ENCODE results near the gene ARPP21.

ARPP21 gene

GRCh38 chr3:35641331-35641730 is 2.0 kb downstream of the ARPP21 start:
- FAIRE-seq (no peak), DNase-seq (ENCODE audit: insufficient read length, low spot score) (no peak)

- FAIRE-seq (no peak), DNase-seq (ENCODE audit: insufficient read length, low spot score) (no peak)
These were observed 2.7 kb downstream of the ARPP21 start for GRCh38 chr3:35641920-35642527.

GRCh38 chr3:35643495-35643894 is 4.2 kb downstream of the ARPP21 start:
- no peak for FAIRE-seq
- DNase-seq (ENCODE audit: insufficient read length, low spot score) = no peak

- FAIRE-seq = no peak
- no peak for DNase-seq (ENCODE audit: insufficient read length, low spot score)
These were observed 5.1 kb downstream of the ARPP21 start for GRCh38 chr3:35644451-35644850.

- FAIRE-seq = no peak
- DNase-seq (ENCODE audit: insufficient read length, low spot score) = no peak
These were observed 5.9 kb downstream of the ARPP21 start for GRCh38 chr3:35645189-35645588.

GRCh38 chr3:35646081-35646480 is 6.8 kb downstream of the ARPP21 start:
- DNase-seq (ENCODE audit: insufficient read length, low spot score) = no peak
- FAIRE-seq = no peak

- no peak for FAIRE-seq
- no peak for DNase-seq (ENCODE audit: insufficient read length, low spot score)
These were observed 8.1 kb downstream of the ARPP21 start for GRCh38 chr3:35647461-35647860.

GRCh38 chr3:35648347-35648746 is 9.0 kb downstream of the ARPP21 start:
- FAIRE-seq (no peak), DNase-seq (ENCODE audit: insufficient read length, low spot score) (no peak)

- DNase-seq (ENCODE audit: insufficient read length, low spot score) (no peak), FAIRE-seq (no peak)
These were observed 10.1 kb downstream of the ARPP21 start for GRCh38 chr3:35649405-35649804.

- FAIRE-seq (no peak), DNase-seq (ENCODE audit: insufficient read length, low spot score) (no peak)
These were observed 12.1 kb downstream of the ARPP21 start for GRCh38 chr3:35651426-35651825.

- FAIRE-seq = no peak
These were observed 12.5 kb downstream of the ARPP21 start for GRCh38 chr3:35651851-35652250.

GRCh38 chr3:35653347-35653746 is 14.0 kb downstream of the ARPP21 start:
- DNase-seq (ENCODE audit: insufficient read length, low spot score) (no peak), FAIRE-seq (no peak)

More at GRCh38 chr3:35651851-35652250, 12.5 kb downstream of the ARPP21 start:
- no peak for DNase-seq (ENCODE audit: insufficient read length, low spot score)

GRCh38 chr3:35654476-35654875 is 15.2 kb downstream of the ARPP21 start:
- no peak for FAIRE-seq
- DNase-seq (ENCODE audit: insufficient read length, low spot score) = no peak

- DNase-seq (ENCODE audit: insufficient read length, low spot score) (no peak), FAIRE-seq (no peak)
These were observed 19.4 kb downstream of the ARPP21 start for GRCh38 chr3:35658686-35659085.

- FAIRE-seq = no peak
These were observed 20.4 kb downstream of the ARPP21 start for GRCh38 chr3:35659768-35660167.

GRCh38 chr3:35663471-35663870 is 24.1 kb downstream of the ARPP21 start:
- DNase-seq (ENCODE audit: insufficient read length, low spot score) (no peak), FAIRE-seq (no peak)

More at GRCh38 chr3:35659768-35660167, 20.4 kb downstream of the ARPP21 start:
- DNase-seq (ENCODE audit: insufficient read length, low spot score) = no peak

- FAIRE-seq (no peak), DNase-seq (ENCODE audit: insufficient read length, low spot score) (no peak)
These were observed 25.2 kb downstream of the ARPP21 start for GRCh38 chr3:35664460-35664919.

GRCh38 chr3:35665390-35666055 is 26.2 kb downstream of the ARPP21 start:
- DNase-seq (ENCODE audit: insufficient read length, low spot score) = no peak
- FAIRE-seq = no peak

- DNase-seq (ENCODE audit: insufficient read length, low spot score) (no peak), FAIRE-seq (no peak)
These were observed 27.6 kb downstream of the ARPP21 start for GRCh38 chr3:35666888-35667287.

- DNase-seq (ENCODE audit: insufficient read length, low spot score) = no peak
- no peak for FAIRE-seq
These were observed 31.2 kb downstream of the ARPP21 start for GRCh38 chr3:35670408-35670965.

- FAIRE-seq = no peak
- no peak for DNase-seq (ENCODE audit: insufficient read length, low spot score)
These were observed 32.2 kb downstream of the ARPP21 start for GRCh38 chr3:35671483-35671882.

- no peak for DNase-seq (ENCODE audit: insufficient read length, low spot score)
- FAIRE-seq = no peak
These were observed 33.7 kb downstream of the ARPP21 start for GRCh38 chr3:35673017-35673416.
